NCI-H2196 (cell line): ENCODE data around the gene PLBD1.

Source experiments
- DNase-seq: peaks from one replicate; lab custom pipeline; 2025; ENCODE audit not compliant: unreplicated experiment; lab: John Stamatoyannopoulos, UW

Gene PLBD1

GRCh38 chr12:14571779-14572178 lies 4.1 kb upstream of the PLBD1 start:
- DNase-seq, result no peak

GRCh38 chr12:14570231-14570630 lies 2.5 kb upstream of the PLBD1 start:
- no peak for DNase-seq

GRCh38 chr12:14564336-14564959 lies 3.2 kb downstream of the PLBD1 start:
- no peak for DNase-seq

GRCh38 chr12:14563046-14563445 lies 4.6 kb downstream of the PLBD1 start:
- no peak for DNase-seq

GRCh38 chr12:14562279-14562678 lies 5.4 kb downstream of the PLBD1 start:
- DNase-seq, result no peak

GRCh38 chr12:14561677-14562238 lies 5.9 kb downstream of the PLBD1 start:
- DNase-seq, result no peak

GRCh38 chr12:14560904-14561574 lies 6.6 kb downstream of the PLBD1 start:
- no peak for DNase-seq

- DNase-seq, result no peak
These were observed 9.2 kb downstream of the PLBD1 start for GRCh38 chr12:14558473-14558959.

- no peak for DNase-seq
These were observed 9.7 kb downstream of the PLBD1 start for GRCh38 chr12:14557966-14558365.

GRCh38 chr12:14554281-14555007 lies 13.2 kb downstream of the PLBD1 start:
- no peak for DNase-seq

GRCh38 chr12:14548609-14549008 lies 19.1 kb downstream of the PLBD1 start:
- no peak for DNase-seq

GRCh38 chr12:14547571-14547970 lies 20.1 kb downstream of the PLBD1 start:
- DNase-seq, result no peak

- DNase-seq, result no peak
These were observed 22.2 kb downstream of the PLBD1 start for GRCh38 chr12:14545144-14546124.

- DNase-seq, result no peak
These were observed 26.8 kb downstream of the PLBD1 start for GRCh38 chr12:14540801-14541462.

- no peak for DNase-seq
These were observed 30.6 kb downstream of the PLBD1 start for GRCh38 chr12:14537088-14537487.

GRCh38 chr12:14532152-14532551 lies 35.5 kb downstream of the PLBD1 start:
- DNase-seq, result no peak

GRCh38 chr12:14525964-14526363 lies 41.7 kb downstream of the PLBD1 start:
- no peak for DNase-seq

GRCh38 chr12:14521822-14522221 lies 45.9 kb downstream of the PLBD1 start:
- DNase-seq, result no peak

GRCh38 chr12:14514946-14515345 lies 52.7 kb downstream of the PLBD1 start:
- no peak for DNase-seq
